GM20431 (cell line): ENCODE measurements around the gene TMEM87B.
"Not testable (repeated sequence)": the region's sequence is repeated elsewhere in the genome, so short reads cannot be mapped to it uniquely, and the experiment has no call there.

Experiments used
- in situ Hi-C: fragments of 300-500 bp; cut with MseI, MboI; formaldehyde crosslinking; loops from one replicate; pipeline ENCODE4 v1.15.0; 2020; ENCODE audit warnings: low sequenced_read_pairs; ENCODE audit not compliant: unreplicated experiment

The TMEM87B gene

DNA sequence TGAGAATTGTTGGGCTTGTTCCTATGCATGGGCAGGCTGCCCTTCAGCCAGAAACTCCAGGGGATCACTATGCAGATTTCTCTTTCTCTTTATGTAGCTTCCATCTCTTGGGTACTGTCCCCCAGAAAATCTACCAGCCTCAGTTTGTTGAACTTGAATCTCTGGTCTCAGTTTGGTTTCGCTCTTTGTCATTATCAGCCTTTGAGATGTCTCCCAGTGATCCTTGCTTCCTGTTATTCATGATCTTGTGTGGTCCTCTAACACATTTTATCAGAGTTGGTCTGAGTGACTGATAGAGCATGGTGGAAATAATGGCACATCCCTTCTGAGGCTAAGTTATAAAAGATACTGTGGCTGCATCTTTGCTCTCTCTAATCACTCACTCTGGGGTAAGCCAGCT, 7.8 kb downstream of the TMEM87B start:
- in situ Hi-C loops, result no loop called here

DNA sequence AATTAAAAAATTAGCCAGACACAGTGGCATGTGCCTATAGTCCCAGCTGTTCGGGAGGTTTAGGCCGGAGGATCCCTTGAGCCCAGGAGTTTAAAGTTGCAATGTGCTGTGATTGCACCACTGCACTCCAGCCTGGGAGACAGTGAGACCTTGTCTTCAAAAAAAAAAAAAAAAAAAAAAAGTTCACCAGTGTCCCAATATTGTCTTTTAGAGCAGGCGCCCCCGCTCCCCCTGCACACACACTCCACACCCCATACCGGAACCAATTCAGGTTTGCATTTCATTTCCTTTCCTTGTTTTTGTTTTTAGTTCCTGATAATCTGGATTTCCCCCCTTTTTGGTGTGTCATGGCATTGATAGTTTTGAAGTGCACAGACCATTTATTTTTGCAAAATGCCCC, 10.4 kb downstream of the TMEM87B start:
- in situ Hi-C loops, result no loop called here

GRCh38 chr2:112065966-112066365, 10.9 kb downstream of the TMEM87B start:
- in situ Hi-C loops, result no loop called here

GRCh38 chr2:112069794-112070193, 14.7 kb downstream of the TMEM87B start:
- in situ Hi-C loops, result not testable (repeated sequence)

GRCh38 chr2:112073875-112074274, 18.8 kb downstream of the TMEM87B start:
- in situ Hi-C loops, result no loop called here

GRCh38 chr2:112074506-112074905, 19.4 kb downstream of the TMEM87B start:
- in situ Hi-C loops, result no loop called here

GRCh38 chr2:112075490-112076260, 20.6 kb downstream of the TMEM87B start:
- in situ Hi-C loops, result no loop called here

DNA sequence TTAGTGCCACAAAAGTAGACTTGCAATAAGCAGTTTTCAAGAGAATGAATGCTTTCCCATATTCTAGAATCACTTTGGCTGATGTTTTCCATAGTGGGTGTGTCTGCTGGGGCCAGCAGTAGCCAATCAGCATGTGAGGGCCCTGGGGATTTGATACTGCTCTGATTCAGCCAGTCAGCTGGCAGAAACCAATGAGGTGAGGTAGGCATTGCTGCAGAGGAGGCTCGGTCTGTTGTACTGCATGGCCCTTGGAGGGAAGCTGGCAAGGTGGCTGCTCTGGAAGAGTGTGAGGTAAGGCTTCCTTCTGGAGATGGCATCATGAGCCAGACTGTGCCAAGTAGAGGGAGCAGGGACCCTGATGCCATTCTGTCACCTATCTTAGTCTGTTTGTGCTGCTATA, 22.7 kb downstream of the TMEM87B start:
- in situ Hi-C loops, result no loop called here

DNA sequence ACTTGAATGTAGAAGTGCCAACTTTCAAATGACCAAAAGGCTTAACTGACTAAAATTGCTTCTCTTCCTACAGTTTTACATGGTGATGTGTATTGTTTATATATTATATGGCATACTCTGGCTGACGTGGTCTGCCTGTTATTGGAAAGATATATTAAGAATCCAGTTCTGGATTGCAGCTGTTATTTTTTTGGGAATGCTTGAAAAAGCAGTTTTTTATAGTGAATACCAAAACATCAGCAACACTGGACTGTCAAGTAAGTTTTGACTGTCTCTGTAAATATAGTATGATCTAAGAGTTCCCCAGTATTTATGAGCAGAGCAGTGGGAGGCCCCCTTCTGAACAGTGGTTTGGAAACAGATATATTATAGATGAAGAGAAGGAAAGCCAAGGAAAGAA, 26.2 kb downstream of the TMEM87B start:
- in situ Hi-C loops, result no loop called here

DNA sequence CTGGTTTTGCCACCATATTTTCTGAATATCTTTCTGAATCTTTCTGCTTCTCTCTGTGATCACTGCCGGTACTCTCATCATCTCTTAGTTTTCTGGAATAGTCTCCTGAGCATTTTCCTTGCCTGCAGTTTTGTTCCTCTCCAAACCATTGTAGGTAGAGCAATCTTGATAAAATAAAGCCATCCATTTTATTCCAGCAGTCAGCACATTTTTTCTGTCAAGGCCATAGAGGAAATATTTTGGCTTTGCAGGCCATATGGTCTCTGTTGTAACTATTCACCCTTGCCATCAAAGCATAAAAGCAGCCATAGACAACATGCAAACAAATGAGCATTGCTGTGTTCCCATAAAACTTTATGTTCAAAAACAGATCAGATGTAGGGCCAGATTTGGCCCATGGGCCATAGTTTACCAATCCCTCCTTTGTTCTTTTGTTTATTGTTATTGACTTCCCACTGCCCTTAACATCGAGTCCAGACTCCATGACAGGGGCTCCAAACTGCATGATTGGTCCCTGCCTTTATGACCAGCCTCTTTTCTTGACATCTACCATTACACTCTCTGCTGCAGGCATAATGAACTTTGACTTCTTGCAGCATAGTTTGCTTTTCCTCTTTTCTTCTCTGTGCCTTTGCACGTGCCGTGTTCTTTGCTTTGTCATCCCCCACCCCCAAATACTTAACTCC, 29.8 kb downstream of the TMEM87B start:
- in situ Hi-C loops, result no loop called here

GRCh38 chr2:112085375-112085730, 30.3 kb downstream of the TMEM87B start:
- in situ Hi-C loops, result no loop called here

DNA sequence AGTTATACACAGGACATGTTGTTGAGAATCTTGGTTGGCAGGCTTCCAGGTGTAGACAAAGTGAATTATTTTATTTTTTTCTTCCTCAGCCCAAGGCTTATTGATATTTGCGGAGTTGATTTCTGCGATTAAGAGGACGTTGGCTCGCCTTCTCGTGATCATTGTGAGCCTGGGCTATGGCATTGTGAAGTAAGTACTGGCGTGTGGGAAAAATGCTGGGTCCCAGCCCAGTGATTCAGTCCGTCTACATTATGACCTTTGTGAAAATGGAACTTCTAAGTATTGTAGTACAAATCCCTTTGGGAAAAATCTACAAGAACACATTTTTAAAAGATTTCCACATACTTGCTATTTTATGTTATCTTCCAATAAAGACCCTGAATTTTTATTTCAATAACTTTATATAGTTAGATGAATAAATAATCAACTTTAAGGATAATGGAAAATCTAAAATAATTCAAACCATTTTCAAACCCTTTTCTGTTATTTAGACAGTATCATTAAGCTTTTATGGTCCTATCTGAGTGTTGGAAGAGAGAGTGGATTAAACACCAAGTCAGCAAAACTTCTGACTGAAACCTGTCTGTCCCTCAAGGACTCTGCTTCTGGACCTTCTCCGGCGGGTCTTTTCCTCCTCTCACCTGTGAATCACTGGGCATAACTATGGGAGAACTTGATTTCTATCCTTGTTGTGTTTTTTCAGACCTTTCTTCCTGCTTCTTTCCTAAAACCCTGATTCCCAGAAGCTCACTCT, 31.0 kb downstream of the TMEM87B start:
- in situ Hi-C loops, result no loop called here

DNA sequence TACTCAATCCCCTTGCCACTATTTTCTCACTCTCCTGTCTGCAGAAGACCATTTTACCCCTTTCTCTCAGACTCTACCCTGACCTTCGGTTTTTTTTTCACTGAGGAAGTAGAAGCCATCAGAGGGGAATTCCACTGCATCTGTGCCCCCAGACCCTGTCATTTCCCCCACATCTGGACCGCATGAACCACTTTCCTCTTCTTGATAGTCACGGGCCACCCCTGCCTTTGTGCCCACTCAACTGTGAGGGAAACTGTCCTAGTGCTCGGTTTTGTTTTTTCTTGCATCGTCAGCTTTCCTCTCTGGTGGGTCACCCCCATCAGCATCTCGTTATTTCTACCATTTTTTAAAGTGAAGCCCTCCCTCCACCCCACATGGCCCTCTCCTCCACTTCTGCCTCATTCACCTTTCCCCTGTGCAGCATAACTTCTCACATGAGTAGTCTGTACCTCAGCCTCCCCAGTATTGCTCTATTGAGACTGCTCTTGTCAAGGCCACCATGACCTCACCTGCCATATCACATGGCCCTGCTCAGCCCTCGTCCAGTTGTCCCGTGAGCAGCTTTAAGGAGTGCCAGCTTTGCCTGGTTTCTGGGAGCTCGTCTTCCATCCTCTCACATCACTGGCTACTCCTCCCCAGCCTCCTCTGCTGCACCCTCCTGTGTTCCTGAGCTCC, 32.4 kb downstream of the TMEM87B start:
- in situ Hi-C loops, result no loop called here

GRCh38 chr2:112089375-112089774, 34.3 kb downstream of the TMEM87B start:
- in situ Hi-C loops, result no loop called here

DNA sequence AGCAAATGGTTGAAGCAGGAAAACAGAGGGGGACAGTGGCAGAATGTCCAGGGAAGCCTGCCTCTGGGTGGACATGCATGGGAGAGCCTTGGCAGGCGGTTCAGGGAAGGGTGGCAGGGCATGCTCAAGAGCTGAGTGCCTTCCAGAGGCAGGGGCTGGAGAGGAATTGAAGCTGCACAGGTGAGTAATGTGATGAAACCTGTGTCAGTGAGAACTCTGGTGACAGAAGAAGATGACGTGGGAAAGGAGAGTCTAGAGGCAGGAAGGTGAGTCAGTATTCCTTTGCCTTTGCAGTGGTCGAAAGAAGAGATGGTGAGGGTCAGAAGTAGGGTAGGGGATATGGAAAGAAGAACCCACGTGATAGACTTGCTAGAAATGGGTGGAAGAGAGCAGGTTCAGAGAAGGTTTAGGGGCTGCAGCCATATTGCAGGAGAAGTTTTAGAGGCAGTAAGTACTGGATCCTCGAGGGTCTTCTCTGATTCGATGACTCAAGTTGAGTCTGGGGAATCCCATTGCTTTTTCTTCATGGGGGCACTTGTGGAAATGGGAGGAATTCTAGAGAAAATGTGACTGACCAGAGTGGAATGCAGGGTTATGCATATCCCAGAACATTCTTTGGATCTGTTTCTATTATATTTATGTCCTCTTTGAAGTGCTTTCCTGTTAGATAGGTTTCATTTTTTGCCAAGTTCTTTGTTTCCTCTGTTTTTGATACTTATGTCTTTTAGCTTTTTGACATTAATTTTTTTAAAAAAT, 37.4 kb downstream of the TMEM87B start:
- in situ Hi-C loops, result no loop called here

DNA sequence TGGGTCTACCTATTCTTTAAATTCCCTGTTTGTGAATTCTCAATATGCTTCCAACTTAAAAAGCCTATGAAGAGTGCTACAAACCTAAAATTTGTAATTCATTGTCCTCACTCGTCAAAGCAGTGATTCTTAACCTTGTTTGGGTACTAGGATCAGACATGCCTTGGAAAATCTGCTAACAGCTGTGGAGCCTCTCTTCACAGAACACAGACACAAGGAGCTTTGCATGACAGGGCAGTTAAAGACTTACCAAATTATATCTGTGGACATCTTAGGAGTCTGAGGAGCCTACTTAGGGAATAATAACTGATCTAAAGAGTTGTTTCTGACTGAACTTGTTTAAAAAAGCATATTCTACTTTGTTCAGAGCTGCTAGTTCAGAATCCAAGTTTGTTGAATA, 38.1 kb downstream of the TMEM87B start:
- in situ Hi-C loops, result no loop called here

DNA sequence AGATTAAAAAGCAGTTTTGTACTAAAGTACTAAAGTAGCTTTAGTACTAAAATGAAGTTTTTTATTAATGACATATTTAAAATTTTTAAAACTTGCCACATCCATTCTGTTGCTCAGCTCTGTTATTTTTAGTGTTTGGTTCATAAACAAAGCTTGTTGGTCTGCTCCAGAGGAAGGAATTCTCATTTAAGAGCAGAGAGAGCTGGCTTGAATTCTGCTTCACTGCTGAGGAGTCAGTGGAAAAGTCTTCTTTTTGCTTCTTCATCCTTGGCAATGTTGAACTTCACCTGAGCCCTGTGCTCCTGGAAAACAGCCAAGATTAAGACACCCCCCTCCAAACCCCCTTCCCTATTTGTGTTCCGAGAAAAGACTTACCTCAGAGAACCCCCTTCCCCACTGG, 40.6 kb downstream of the TMEM87B start:
- in situ Hi-C loops, result no loop called here

DNA sequence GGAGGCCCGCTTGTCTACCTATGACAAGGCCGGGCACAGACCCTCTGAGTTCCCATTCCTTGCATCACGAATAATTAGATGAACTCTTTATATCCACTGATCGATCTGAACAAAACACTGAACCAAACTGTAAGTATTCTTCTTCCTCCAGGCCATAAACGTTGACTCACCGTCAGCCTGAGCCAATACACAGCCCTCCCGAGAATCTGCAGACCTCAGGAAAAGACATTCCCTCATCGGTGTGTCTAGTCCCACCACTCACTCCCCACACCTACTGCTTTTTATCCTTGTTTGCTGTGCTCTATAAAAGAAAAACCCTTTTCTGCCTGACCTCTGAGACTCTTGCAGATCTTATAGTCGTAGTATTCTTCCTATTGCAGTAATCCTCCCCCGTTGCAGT, 41.0 kb downstream of the TMEM87B start:
- in situ Hi-C loops, result no loop called here

DNA sequence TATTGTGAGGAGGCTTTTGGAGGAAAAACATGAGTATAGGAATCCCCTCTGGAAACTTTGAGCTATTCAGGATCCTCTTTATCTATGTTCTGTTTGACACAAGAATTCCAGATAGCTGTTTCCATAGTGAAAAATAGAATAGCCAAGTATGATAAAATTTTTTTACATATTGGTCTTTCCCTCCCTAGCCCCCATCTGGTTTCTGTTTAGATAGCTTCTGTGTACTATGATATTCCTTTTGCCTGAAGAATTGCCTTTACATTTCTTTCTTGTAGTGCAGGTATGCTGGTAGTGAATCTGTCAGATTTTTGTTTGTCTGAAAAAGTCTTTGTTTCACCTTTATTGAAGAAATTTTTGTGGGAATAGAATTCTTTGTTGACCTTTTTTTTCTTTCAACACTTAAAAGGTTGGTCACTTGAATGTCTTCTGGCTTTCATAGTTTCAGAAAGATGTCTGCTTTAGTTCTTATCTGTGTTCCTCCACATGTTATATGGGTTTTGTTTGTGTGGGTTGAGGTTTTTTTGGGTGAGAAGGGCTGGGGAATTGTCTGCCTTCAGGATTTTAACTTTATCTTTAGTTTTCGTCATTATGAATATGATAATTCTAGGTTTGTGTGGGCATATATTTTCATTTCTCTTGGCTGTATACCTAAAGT, 53.2 kb downstream of the TMEM87B start:
- in situ Hi-C loops, result no loop called here
